ENCODE measurements around the gene SPATS2L. TPM values are rescaled to one million over a fixed set of nuclear protein-coding genes. Genes with fewer than 3 reads are reported as not detected.

The SPATS2L gene
- total and polyA plus RNA-seq, 2 experiments from 2014 or later, result 159 to 202 TPM

GRCh38 chr2:200276472-200276871 lies 30.0 kb upstream of the SPATS2L start:
- no peaks in the 10 kb centered on the region for H3K9me2 ChIP-seq (replicated peaks; ENCODE audit: insufficient read depth)
- no peak overlapping the region for H3K4me3 ChIP-seq
- no peak for TF ChIP-seq EZH2phosphoT487 (IDR thresholded peaks at IDR 0.05; ENCODE audit: low read depth, severe bottlenecking, unreplicated experiment)
- no peak for TF ChIP-seq EZH2 (IDR thresholded peaks at IDR 0.05; ENCODE audit: borderline replicate concordance)
- no peak for TF ChIP-seq CTCF (IDR thresholded peaks at IDR 0.05; ENCODE audit: poor library complexity)
- H3K4me1 ChIP-seq (ENCODE audit: insufficient read depth), result no peaks in the 10 kb centered on the region
- H3K9me3 ChIP-seq (ENCODE audit: low read depth), result no peaks in the 10 kb centered on the region
- no peaks in the 10 kb centered on the region for H3K36me3 ChIP-seq (replicated peaks; ENCODE audit: insufficient read depth, low read depth)
- no peak overlapping the region for H2AFZ ChIP-seq
- no peaks in the 10 kb centered on the region for H3K27me3 ChIP-seq
- H4K20me1 ChIP-seq (ENCODE audit: insufficient read depth, poor library complexity, severe bottlenecking), result no peaks in the 10 kb centered on the region
- H3K79me2 ChIP-seq, result no peaks in the 10 kb centered on the region
- no peak overlapping the region for H3K27ac ChIP-seq
- H3K4me2 ChIP-seq, result no peak overlapping the region
- WGBS (ENCODE audit: low lambda C conversion rate, missing lambda C conversion rate), result 97% methylated on average over 2 of the region's 2 CpGs
- no peak for DNase-seq (ENCODE audit: low spot score)

DNA sequence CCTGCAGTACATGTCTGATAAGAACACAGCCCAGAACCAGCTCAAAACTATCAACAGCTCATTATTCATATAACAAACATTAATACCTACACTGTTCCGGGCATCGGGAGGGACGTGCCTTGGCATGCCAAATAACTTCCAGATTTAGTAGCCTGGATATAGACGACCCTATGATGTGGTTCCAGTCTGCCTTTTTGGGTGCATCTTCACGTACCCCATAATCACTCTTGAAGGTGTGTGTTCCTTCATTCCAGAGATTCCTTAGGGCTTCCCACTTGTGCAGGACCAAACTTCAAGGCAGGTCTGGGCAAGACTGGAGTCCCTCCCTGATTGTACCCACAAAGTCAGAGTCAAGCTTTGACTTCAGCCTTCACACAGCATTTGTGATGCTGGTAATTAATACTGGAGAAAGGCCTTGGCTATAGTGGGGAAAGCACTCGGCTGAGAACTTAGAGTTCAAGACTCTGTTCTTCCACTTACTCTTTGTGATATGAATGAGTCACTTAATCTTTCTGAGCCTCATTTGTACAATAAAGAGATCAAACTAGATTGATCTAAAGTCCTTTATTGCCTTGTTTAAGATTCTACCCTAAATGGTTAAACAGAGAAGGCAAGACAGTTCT lies 27.7 kb upstream of the SPATS2L start:
- H2AFZ ChIP-seq, result no peak overlapping the region
- TF ChIP-seq EZH2 (IDR thresholded peaks at IDR 0.05; ENCODE audit: borderline replicate concordance), result no peak
- TF ChIP-seq EZH2phosphoT487 (IDR thresholded peaks at IDR 0.05; ENCODE audit: low read depth, severe bottlenecking, unreplicated experiment), result no peak
- no peak for TF ChIP-seq CTCF (IDR thresholded peaks at IDR 0.05; ENCODE audit: poor library complexity)

DNA sequence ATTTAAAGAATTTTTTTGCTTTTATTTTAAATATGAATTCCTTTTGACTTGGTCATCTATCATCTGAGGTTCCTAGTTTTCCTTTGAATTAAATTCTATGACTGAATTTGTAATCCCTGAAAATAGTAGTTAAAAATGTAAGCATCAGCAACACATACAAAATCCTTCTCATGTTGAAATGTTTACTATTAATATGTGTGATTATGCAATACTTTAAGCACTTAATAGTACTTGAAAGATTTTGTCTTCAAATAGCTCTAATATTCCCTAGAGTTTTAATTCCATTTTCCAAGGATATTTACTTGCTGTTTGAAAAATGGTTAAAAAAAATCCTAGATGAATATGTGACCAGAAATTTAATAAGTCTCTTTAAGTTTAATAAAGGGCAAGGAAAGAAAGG lies 26.6 kb upstream of the SPATS2L start:
- no peaks in the 10 kb centered on the region for H3K79me2 ChIP-seq
- no peak overlapping the region for H3K4me2 ChIP-seq

More for the DNA sequence above, 27.7 kb upstream of the SPATS2L start:
- H3K4me1 ChIP-seq (ENCODE audit: insufficient read depth), result no peaks in the 10 kb centered on the region
- no peaks in the 10 kb centered on the region for H3K79me2 ChIP-seq
- no peaks in the 10 kb centered on the region for H3K9me2 ChIP-seq (replicated peaks; ENCODE audit: insufficient read depth)
- WGBS (ENCODE audit: low lambda C conversion rate, missing lambda C conversion rate), result 74% methylated on average over 6 of the region's 6 CpGs
- no peak overlapping the region for H3K27ac ChIP-seq
- H4K20me1 ChIP-seq (ENCODE audit: insufficient read depth, poor library complexity, severe bottlenecking), result no peaks in the 10 kb centered on the region
- no peaks in the 10 kb centered on the region for H3K27me3 ChIP-seq
- no peaks in the 10 kb centered on the region for H3K9me3 ChIP-seq (ENCODE audit: low read depth)
- H3K4me3 ChIP-seq, result no peak overlapping the region
- no peak overlapping the region for H3K4me2 ChIP-seq
- H3K36me3 ChIP-seq (replicated peaks; ENCODE audit: insufficient read depth, low read depth), result no peaks in the 10 kb centered on the region
- no peak for DNase-seq (ENCODE audit: low spot score)

More for the DNA sequence above, 26.6 kb upstream of the SPATS2L start:
- no peak for DNase-seq (ENCODE audit: low spot score)
- no peak overlapping the region for H3K4me3 ChIP-seq
- TF ChIP-seq CTCF (IDR thresholded peaks at IDR 0.05; ENCODE audit: poor library complexity), result no peak
- no peak for TF ChIP-seq EZH2 (IDR thresholded peaks at IDR 0.05; ENCODE audit: borderline replicate concordance)
- no peak for TF ChIP-seq EZH2phosphoT487 (IDR thresholded peaks at IDR 0.05; ENCODE audit: low read depth, severe bottlenecking, unreplicated experiment)
- H2AFZ ChIP-seq, result no peak overlapping the region
- no peaks in the 10 kb centered on the region for H4K20me1 ChIP-seq (ENCODE audit: insufficient read depth, poor library complexity, severe bottlenecking)
- no peaks in the 10 kb centered on the region for H3K9me3 ChIP-seq (ENCODE audit: low read depth)
- H3K9me2 ChIP-seq (replicated peaks; ENCODE audit: insufficient read depth), result no peaks in the 10 kb centered on the region
- H3K27ac ChIP-seq, result no peak overlapping the region
- H3K36me3 ChIP-seq (replicated peaks; ENCODE audit: insufficient read depth, low read depth), result no peaks in the 10 kb centered on the region
- H3K27me3 ChIP-seq, result no peaks in the 10 kb centered on the region
- H3K4me1 ChIP-seq (ENCODE audit: insufficient read depth), result no peaks in the 10 kb centered on the region
